OCI-LY1 (cell line): Measurements from ENCODE around the gene TBC1D22B.

Source experiments
- H2AFZ ChIP-seq: fragments of 200-600 bp; sonication (generic), shearing (Covaris generic); 2 replicates; pipeline ENCODE4 v1.6.0; 2014; ENCODE audit warnings: antibody characterized with exemption, mild to moderate bottlenecking, low read length
- H3F3A ChIP-seq: fragments of 200-600 bp; sonication (generic), shearing (Covaris generic); 2 replicates; pipeline ENCODE4 v1.6.0; 2014; ENCODE audit warnings: mild to moderate bottlenecking, antibody characterized with exemption, low read length, moderate library complexity; ENCODE audit not compliant: insufficient read depth
- H3K27ac ChIP-seq: fragments of 200-600 bp; sonication (generic); 2 replicates; pipeline ENCODE4 v1.5.1; 2014; ENCODE audit warnings: low read length, mixed run types, mild to moderate bottlenecking, low read depth; ENCODE audit not compliant: poor library complexity, severe bottlenecking
- H3K27me3 ChIP-seq: fragments of 200-600 bp; sonication (generic); 2 replicates; pipeline ENCODE4 v1.6.0; 2014; ENCODE audit warnings: antibody characterized with exemption, mild to moderate bottlenecking, low read length, moderate library complexity; ENCODE audit not compliant: insufficient read depth
- H3K36me3 ChIP-seq: fragments of 200-600 bp; sonication (generic); 2 replicates; pipeline ENCODE4 v1.6.1; 2014; ENCODE audit warnings: mild to moderate bottlenecking, antibody characterized with exemption, low read length, moderate library complexity, mixed read lengths; ENCODE audit not compliant: insufficient read depth
- H3K4me1 ChIP-seq: fragments of 200-600 bp; sonication (generic); 2 replicates; pipeline ENCODE4 v1.5.1; 2014; ENCODE audit warnings: mild to moderate bottlenecking, low read length, moderate library complexity; ENCODE audit not compliant: insufficient read depth, severe bottlenecking
- H3K4me2 ChIP-seq: fragments of 200-600 bp; sonication (generic), shearing (Covaris generic); 2 replicates; pipeline ENCODE4 v1.6.1; 2014; ENCODE audit warnings: low read length
- H3K4me3 ChIP-seq: fragments of 200-600 bp; sonication (generic); 2 replicates; pipeline ENCODE4 v1.5.1; 2014; ENCODE audit warnings: low read length, low read depth, mild to moderate bottlenecking, mixed read lengths; ENCODE audit not compliant: poor library complexity, severe bottlenecking
- H3K79me2 ChIP-seq: fragments of 200-600 bp; shearing (Covaris generic); 2 replicates; pipeline ENCODE4 v1.6.1; 2016; ENCODE audit warnings: mixed run types, low read length, mixed read lengths; ENCODE audit not compliant: insufficient read depth
- H3K9ac ChIP-seq: fragments of 200-600 bp; sonication (generic), shearing (Covaris generic); 2 replicates; pipeline ENCODE4 v1.6.1; 2014; ENCODE audit warnings: mild to moderate bottlenecking, low read length, mixed read lengths
- H3K9me2 ChIP-seq: fragments of 200-600 bp; sonication (generic), shearing (Covaris generic); 2 replicates; pipeline ENCODE4 v1.6.1; 2014; ENCODE audit warnings: low read depth, mild to moderate bottlenecking, low read length, mixed read lengths
- H3K9me3 ChIP-seq: fragments of 200-600 bp; shearing (Covaris generic); 2 replicates; pipeline ENCODE4 v1.6.1; 2014; ENCODE audit warnings: low read length, mixed read lengths
- H4K20me1 ChIP-seq: fragments of 200-600 bp; sonication (generic), shearing (Covaris generic); 2 replicates; pipeline ENCODE4 v1.6.0; 2016; ENCODE audit warnings: mild to moderate bottlenecking, low read length; ENCODE audit not compliant: insufficient read depth
- EZH2 ChIP-seq: fragments of 200-600 bp; sonication (generic), shearing (Covaris generic); IDR thresholded peaks from 2 replicates; pipeline ENCODE4 v1.8.0; 2017; ENCODE audit warnings: borderline replicate concordance, mixed run types, mild to moderate bottlenecking, antibody characterized with exemption, low read length, moderate library complexity, mixed read lengths
- TF ChIP-seq, protein P1 (sequence below): fragments of 200-600 bp; sonication (generic), shearing (Covaris generic); IDR thresholded peaks from 2 replicates; pipeline ENCODE4 v1.5.1; 2017; ENCODE audit warnings: mild to moderate bottlenecking, antibody characterized with exemption, low read length, moderate library complexity, mixed read lengths

The TBC1D22B gene

DNA sequence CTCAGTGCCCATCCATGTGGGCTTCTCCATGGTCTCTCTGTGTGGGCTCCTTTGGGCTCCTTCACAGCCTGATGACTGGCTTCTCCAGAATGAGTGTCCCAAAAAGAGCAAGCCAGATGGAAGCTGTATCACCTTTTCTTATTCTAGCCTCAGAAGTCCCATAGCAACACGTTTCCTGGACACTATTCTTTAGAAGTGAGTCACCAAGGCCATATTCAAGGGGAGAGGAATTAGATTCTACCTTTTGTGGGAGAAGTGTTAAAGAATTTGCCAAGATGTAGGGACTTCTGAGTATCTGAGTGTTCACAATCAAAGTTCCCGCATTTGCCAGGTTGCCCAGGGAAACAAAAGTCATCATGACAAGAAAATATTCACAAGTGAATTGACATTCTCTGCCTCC, 20.7 kb upstream of the TBC1D22B start:
- Histone ChIP-seq H3K9me3 (no peaks in the 10 kb centered on the region), H3K79me2 (no peaks in the 10 kb centered on the region), H3K36me3 (no peaks in the 10 kb centered on the region), H4K20me1 (no peaks in the 10 kb centered on the region), H2AFZ (no peak overlapping the region), H3K4me1 (peaks cover 12% of the 10 kb centered on the region), H3K4me2 (no peak overlapping the region), H3F3A (no peaks in the 10 kb centered on the region), H3K27me3 (no peaks in the 10 kb centered on the region), H3K4me3 (no peak overlapping the region), H3K9me2 (no peaks in the 10 kb centered on the region), H3K9ac (no peak overlapping the region), H3K27ac (no peak overlapping the region)
- TF ChIP-seq, protein P1, sequence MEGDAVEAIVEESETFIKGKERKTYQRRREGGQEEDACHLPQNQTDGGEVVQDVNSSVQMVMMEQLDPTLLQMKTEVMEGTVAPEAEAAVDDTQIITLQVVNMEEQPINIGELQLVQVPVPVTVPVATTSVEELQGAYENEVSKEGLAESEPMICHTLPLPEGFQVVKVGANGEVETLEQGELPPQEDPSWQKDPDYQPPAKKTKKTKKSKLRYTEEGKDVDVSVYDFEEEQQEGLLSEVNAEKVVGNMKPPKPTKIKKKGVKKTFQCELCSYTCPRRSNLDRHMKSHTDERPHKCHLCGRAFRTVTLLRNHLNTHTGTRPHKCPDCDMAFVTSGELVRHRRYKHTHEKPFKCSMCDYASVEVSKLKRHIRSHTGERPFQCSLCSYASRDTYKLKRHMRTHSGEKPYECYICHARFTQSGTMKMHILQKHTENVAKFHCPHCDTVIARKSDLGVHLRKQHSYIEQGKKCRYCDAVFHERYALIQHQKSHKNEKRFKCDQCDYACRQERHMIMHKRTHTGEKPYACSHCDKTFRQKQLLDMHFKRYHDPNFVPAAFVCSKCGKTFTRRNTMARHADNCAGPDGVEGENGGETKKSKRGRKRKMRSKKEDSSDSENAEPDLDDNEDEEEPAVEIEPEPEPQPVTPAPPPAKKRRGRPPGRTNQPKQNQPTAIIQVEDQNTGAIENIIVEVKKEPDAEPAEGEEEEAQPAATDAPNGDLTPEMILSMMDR = no peak
- TF ChIP-seq EZH2 = no peak

DNA sequence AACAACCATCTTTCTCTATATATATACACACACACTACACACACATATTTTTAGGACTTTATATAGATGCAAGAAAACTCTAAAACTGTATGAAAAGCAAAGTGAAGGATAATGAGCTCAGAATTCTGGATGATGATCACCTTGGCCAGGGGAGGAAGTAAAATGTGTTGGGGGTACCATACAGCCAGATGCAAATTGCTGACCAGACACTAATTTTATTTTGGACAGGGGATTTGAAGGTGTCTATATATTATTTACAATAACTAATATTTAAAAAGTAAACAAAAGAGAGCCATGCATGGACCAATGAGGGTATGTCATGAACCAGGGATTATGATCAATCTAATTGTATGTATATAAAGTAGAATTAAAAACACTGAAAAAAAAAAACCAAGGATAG, 19.8 kb upstream of the TBC1D22B start:
- Histone ChIP-seq H3K4me2 (no peak overlapping the region), H3K79me2 (no peaks in the 10 kb centered on the region), H3K9ac (no peak overlapping the region), H3K27ac (no peak overlapping the region), H3K9me2 (no peaks in the 10 kb centered on the region), H3K4me1 (peaks cover 12% of the 10 kb centered on the region), H4K20me1 (no peaks in the 10 kb centered on the region), H3F3A (no peaks in the 10 kb centered on the region), H3K27me3 (no peaks in the 10 kb centered on the region), H2AFZ (no peak overlapping the region), H3K9me3 (no peaks in the 10 kb centered on the region), H3K4me3 (no peak overlapping the region), H3K36me3 (no peaks in the 10 kb centered on the region)
- TF ChIP-seq, protein P1 = no peak
- no peak for TF ChIP-seq EZH2

DNA sequence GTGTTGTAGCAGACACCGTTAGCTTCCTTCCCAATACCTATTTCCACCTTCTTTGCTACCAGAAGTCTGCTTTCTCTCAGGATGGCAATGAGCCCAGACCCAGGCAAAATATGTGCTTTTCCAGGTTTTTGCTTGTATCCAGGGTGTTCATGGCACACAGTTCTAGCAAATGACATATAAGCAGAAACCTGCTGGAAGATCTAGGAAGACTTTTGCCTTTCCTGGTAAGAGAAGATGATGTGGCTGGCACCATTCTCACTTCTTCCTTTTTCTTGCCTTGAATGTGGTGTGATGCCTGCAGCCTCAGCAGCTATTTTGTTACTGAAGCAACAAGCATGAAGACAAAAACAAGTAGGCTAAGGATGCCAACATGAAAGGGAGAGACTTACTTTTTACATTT, 19.2 kb upstream of the TBC1D22B start:
- TF ChIP-seq, protein P1 = no peak
- TF ChIP-seq EZH2 = no peak
- H3K4me1 ChIP-seq = peaks cover 12% of the 10 kb centered on the region
- no peaks in the 10 kb centered on the region for H4K20me1 ChIP-seq
- no peaks in the 10 kb centered on the region for H3F3A ChIP-seq
- H3K9me3 ChIP-seq = no peaks in the 10 kb centered on the region
- H3K27ac ChIP-seq = no peak overlapping the region
- no peaks in the 10 kb centered on the region for H3K27me3 ChIP-seq
- H3K4me2 ChIP-seq = no peak overlapping the region
- H2AFZ ChIP-seq = no peak overlapping the region
- no peaks in the 10 kb centered on the region for H3K36me3 ChIP-seq
- H3K9me2 ChIP-seq = no peaks in the 10 kb centered on the region
- H3K79me2 ChIP-seq = no peaks in the 10 kb centered on the region
- H3K4me3 ChIP-seq = no peak overlapping the region
- no peak overlapping the region for H3K9ac ChIP-seq
